Activated CD8-positive, alpha-beta memory T cell treated with anti-CD3 and anti-CD28 coated beads for 4 hours (primary cell): Measurements from ENCODE around the gene CDC25A.
A peak's percentile ranks its signal among the peaks of the same experiment; 100 is the strongest.

ENCODE experiments used
- DNase-seq, 2 donors: peaks; one replicate each; pipeline ENCODE4 v3.0.0-alpha.2; 2020; ENCODE audit warnings: low read depth in 2 of 2

The CDC25A gene

GRCh38 chr3:48196611-48197010 lies 8.4 kb upstream of the CDC25A start:
- no peak for DNase-seq

- no peak for DNase-seq
These were observed 6.3 kb upstream of the CDC25A start for GRCh38 chr3:48194446-48195071.

GRCh38 chr3:48190911-48191310 lies 2.7 kb upstream of the CDC25A start:
- no peak for DNase-seq

- no peak for DNase-seq
These were observed 1.1 kb upstream of the CDC25A start for GRCh38 chr3:48189321-48189720.

DNA sequence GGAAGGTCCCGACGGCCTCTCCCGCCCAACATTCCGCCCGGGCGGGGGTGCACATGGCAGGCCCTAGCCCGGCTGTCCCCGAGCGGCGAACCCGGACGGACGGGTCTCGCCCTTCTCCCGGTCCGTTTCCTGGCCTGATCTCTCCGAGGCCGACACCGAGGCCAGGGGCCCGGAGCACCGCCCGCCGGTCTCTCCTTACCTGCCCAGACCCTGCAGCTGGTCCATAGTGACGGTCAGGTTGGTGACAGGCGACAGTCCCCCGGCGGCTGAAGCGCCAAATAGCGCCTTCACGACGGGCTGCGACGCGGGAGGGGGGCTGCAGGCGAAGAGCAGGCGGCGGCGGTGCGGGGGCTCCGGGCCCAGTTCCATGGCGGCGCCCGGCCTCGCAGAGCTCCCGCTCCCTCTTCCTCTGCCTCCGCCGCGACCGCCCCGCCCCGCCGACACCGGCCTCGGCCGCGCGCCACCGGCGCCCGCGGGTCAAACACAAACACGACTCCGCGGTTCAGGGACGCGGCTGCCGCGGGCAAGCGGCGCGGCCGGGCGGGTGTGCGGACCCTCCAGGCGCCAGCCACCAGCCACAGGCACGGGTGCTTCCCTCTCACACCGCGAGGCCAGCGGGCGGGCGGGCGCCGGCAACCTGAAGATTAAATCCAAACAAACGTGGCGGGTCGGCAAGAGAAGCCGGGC lies 495 bp downstream of the CDC25A start:
- no peak for DNase-seq

DNA sequence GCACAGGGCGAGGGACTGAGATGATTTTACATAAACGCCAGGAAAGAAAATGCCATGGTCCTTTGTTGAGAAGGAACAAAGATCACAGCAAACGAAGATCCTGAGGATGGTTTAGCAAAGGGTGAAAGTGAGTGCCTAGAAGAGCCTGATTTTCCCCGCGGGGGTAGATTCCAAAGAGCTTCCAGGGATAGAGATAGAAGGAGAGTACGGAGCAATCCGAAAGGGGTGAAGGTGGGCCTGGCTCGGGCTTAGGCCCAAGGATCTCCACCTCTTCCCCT lies 977 bp downstream of the CDC25A start:
- DNase-seq: no peak

DNA sequence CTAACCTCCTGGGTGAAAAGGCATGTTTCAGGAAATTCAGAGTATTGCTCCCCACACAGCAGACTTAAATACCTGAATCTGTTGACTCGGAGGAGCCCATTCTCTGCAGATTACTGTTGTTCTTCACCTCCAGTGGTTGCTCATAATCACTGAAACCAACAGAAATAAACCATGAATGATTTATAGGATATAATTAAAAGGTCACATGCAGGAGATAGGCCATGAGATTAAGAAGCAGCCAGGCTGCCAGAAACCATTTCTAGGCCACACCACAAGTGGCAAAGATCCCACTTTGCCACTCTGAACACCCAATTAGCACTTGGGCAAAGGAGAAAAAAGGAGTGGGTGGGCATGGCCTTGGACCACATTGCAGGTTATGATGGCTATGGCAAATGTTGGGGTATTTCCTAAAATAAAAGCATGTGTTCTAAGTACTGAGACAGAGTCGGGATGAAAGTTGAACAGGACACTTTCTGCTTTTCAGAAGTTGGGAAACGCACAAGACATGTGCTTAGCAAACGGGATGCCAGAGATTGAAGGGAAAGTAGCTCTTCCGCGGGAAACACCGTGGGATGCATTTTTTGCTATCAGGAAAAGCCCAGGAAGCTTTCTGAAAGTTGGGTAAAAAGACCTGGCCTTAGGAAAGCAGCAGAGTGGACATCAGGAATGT lies 1.5 kb downstream of the CDC25A start:
- DNase-seq: no peak

DNA sequence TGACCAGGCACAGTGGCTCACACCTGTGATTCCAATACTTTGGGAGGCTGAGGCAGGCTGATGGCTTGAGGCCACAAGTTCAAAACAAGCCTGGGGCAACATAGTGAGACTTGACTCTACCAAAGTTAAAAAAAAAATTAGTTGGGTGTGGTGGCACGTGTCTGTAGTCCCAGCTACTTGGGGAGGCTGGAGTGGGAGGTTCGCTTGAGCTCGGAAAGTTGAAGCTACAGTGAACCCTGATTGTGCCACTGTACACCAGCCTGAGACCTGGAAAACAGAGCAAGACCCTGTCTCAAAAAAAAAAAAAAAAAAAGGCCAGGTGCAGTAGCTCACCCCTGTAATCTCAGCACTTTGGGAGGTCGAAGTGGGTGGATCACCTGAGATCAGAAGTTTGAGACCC lies 3.1 kb downstream of the CDC25A start:
- DNase-seq: no peak

DNA sequence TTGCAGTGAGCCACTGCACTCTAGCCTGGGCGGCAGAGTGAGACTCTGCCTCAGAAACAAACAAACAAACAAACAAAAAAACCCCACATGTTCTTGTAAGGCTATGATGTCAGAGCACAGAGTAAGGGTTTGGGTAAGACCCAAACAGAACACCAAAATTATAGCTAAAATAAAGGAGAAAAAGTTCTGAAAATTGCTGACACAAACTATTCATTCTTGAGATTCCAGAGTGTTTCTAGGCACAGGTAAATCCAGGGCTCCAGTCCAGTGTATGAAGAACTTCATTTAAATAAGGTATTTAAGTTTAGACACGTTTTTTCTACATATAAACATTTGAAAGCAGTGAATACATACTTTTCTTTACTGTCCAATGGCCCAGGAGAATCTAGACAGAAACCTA lies 3.9 kb downstream of the CDC25A start:
- DNase-seq: no peak

DNA sequence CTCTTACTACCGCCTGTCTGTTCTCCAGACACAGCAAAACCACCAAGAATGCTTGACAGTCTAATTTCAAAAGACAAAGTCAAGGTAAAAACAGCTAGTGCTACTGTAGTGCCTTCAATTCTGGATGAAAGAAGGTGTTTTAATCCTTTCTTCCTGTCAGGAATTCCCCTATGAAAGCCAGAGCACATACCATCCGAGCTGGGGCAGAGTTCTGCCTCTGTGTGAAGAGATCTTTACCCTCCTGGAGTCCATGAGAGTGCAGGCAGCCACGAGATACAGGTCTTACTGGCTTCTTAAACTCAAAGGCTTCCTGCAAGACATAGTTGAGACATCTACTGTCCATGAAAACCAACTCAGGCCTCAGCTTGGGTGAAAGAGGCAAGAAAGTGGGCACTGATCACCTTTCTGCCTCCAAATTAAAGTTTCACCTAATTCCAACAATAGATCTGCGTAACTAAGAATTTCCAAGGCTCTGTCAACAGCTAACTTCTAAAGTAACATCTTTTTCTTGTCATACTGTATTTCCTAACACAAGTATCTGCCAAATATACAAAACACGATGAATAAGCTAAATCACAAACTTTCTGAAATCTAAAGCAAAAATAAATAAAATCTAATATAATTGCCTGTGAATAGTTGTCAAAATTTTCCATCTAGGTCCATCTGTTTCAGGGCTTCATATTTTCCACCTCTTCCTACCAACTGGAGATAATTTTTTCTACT lies 7.5 kb downstream of the CDC25A start:
- DNase-seq: no peak

DNA sequence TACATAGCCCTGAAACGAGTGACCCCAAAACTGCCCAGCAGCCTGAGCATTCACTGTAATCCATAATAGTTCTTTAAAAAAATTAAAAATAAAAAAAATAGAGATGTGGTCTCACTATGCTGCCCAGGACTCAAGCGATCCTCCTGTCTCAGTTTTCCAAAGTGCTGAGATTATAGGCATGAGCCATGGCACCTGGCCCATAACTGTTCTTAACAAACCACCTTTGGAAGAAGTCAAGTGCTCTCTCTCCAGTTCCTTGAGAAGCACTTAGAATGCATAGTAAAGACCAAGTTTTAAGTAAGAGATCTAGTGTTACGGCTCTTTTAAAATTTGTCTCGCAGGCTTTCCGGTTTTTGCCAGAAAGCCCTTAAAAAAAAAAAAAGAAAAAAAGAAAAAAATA lies 8.2 kb downstream of the CDC25A start:
- DNase-seq: no peak

GRCh38 chr3:48178072-48178471 lies 10.1 kb downstream of the CDC25A start:
- DNase-seq: no peak

GRCh38 chr3:48157950-48158376 lies 30.3 kb downstream of the CDC25A start:
- DNase-seq: peak in 1 of 2 donors; percentile 4

DNA sequence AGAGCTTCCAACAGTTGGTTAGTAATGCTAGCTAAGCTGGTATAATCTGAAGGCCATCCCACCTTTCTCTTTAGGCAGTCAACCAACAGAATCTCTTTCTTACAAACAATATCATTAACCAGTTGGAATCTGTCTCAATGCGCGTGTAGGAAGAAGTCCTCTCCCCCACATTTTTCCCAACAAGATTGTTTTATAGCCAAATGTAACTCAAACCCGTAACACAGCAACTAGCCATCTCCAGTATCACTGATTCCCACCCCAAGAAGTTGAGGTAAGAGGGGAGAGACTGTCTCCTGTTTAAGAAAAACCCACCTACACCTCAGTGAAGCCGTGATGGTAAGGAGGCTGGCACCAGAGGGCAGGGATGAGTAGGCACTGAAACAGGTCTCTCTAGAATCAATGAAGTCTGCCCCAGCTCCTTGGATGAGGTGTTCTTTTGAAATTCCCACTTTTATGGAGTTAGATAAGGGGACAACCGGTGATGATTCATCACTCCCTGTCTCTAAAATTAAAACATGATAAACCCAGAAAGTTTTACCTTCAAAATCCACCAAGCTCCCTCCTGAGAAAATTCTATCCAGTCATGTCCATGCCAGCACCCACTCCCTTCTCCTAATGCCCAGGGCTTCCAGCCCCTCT lies 30.9 kb downstream of the CDC25A start:
- DNase-seq: no peak

DNA sequence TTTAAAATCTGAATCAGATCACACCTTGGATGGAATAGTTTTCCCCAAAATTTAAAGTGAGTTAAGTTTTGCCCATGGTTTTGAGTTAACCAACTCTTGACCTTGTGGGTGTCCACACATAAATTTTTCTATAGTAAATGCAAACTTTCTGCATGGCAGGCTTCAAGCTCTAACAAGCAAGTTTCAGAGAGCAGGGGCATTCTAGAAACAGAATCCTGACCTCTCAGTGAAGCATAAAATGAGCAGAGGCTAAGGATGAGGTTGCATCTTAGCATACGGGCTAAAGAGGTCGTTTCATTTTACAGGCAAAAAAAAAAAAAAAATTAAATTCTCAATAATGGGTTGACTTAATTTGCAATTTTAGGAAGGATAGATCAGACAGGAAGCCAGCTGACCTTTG lies 32.1 kb downstream of the CDC25A start:
- DNase-seq: no peak

GRCh38 chr3:48155122-48155521 lies 33.1 kb downstream of the CDC25A start:
- DNase-seq: no peak

DNA sequence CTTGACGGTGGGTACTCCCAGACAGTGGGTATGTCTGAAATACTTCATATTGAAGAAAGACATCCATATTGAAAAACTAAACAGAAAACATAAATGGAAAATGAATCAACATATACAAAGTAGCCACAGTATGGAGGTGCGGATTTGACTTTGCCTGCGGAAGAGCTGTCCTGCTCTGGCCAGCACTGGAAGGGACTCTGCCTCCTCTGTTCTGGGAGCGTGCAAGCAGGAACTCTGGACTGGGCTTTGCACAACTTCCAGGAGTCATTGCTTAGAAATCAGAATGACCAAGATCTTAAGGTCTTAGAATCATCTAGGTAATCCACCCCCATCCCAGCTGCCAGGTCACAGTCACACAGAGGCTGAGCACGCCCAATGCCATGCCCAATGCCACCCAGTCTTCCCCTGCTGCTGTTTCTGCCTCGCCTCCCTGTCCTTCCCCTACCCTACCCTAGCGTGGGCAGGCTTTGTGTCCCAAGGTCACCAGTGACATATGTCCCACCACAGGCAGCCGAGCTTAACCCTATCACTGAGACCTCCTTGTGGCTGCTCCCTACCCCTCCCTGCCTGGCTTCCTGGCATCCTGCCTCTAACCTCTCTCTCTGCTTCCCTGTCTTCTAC lies 36.3 kb downstream of the CDC25A start:
- DNase-seq: no peak

DNA sequence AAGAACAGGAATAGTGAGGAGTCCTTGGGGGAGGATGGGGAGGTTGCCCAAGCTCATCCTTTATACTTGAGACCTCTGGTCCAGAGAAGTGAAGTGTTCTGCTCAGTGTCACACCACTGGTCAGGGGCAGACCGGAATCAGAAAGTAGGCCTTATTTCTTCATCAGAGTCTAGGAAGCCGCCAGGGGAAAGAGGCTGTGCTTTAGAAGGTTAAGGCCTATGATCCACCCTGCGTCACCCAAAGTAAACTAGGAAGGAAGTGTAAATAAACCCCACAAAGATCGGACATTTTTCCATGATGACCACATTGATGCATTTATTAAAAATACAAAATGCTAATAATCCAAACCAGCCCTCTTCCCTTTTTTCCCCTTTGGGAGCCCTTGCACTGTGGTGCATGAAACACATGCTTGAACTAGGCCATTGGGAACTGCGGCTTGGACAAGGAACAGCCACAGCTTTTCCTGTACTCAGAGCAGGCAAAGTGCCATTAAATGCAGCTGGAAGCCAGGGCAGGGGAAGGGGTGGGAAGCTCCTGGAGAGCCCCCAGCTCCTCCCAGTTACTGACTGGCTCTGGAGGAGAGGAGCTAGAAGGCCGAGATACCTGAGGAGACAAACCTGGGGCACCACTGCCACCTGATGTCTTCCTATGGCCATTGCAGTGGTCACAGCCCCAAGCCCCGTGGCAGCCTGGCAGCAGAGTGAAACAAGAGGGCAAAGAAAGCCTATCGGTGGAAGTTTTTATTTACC lies 37.0 kb downstream of the CDC25A start:
- DNase-seq: peak; percentile 4 to 7

GRCh38 chr3:48143992-48144391 lies 44.2 kb downstream of the CDC25A start:
- no peak for DNase-seq

DNA sequence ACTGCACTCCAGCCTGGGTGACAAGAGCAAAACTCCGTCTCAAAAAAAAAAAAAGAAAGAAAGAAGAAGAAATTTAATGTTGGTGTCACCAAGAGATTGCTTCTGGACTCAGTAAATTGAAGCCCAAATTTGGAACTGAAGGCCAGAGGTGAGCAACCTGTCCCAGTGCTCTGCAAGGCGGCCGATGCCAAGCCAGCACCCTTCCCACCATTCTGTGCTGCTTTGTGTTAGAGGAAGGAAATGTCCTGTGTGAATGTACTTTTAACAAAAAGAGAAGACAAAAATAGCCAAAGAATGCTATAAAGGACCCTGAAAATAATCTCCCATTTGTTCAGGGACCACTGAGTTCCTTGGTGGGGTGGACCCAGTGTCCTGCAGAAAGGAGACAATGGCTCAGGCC lies 44.6 kb downstream of the CDC25A start:
- no peak for DNase-seq

DNA sequence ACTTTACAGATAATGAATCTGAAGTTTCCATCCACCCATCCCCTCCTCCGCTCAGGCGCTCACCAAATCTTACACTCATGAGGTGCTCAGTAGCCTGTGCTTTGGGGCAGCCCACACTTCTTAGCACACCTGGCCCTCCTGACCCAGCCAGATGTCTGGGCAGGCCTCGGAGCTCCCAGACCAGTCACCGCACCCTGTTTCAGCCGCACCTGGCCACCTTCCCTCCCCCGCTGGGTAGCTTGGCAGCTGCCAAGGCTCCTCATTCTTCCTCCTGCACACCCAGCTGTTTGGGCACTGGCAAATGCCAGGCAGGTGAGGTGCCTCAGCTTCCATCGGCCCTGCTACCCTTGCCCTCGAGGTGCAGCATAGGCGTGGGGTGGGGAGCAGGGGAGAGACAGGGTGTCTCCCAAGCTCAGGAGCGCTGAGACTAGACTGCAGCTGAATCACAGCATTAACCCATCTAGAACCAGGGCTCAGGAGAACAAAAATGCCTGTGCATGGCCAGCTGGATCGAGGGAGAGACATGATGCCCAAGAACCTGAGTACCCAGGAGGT lies 45.8 kb downstream of the CDC25A start:
- DNase-seq: no peak
